ENCODE results near the gene CLCN6. TPM values are rescaled to one million over a fixed set of nuclear protein-coding genes. Genes with fewer than 3 reads are reported as not detected.

The CLCN6 gene
- total RNA-seq, 1 experiment from 2014 or later = 13.7 TPM

DNA sequence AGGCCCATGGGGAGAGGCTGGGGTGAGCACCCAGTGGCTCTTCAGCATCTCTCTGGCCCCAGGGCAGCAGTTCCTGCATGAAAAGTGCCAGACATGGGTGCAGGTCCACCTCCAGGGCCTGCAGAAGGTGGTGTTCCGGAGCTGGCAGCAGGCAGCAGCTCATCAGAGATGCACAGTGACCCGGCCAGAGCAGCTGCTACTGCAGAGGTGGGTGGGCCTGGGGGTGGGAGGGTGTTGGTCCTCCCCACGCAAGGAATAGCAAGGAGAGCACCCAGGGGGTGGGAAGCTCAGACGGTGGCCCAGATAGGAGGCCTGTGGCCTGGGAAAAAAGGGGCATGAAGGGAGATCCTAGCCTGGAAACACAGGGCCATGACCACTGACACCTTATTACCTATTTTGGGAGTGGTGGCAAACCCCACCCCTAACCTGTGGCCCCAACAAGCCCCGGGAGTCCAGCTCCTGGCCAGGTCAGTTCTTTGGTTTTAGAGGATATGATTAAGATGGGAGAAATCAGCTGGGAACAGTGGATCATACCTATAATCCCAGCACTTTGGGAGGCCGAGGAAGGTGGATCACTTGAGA lies 23.8 kb upstream of the CLCN6 start:
- CTCF ChIA-PET = no interaction called here
- intact Hi-C loops (cut with micrococcal nuclease) = no loop called here

More for the DNA sequence above, 23.8 kb upstream of the CLCN6 start:
- no peak overlapping the region for H3K4me3 ChIP-seq (replicated peaks in 1 of 2; ENCODE audit: low read depth in 1 of 2, low read length in 2 of 2)
- no peak overlapping the region for H2AFZ ChIP-seq (ENCODE audit: low read depth, low read length, poor library complexity, severe bottlenecking)
- no peaks in the 10 kb centered on the region for H3K79me2 ChIP-seq (ENCODE audit: insufficient read depth, low read length)
- no peaks in the 10 kb centered on the region for H3K9me2 ChIP-seq (ENCODE audit: insufficient read depth)
- BruUV-seq (replicated peaks) = no TSS peak
- RAD21 ChIA-PET (ENCODE audit: low non-redundant PET in 1 of 2, low total read pairs in 2 of 2, uncharacterized antibody in 2 of 2, unreplicated experiment in 2 of 2) = no interaction called here
- H3K9me3 ChIP-seq (ENCODE audit: control insufficient read depth in 1 of 2, insufficient read depth in 1 of 2, low read depth in 1 of 2, low read length in 2 of 2) = no peaks in the 10 kb centered on the region
- no peak overlapping the region for H3K4me2 ChIP-seq (ENCODE audit: low read length)
- DNase-seq (ENCODE audit: low read depth, low spot score) = no peak
- peaks cover 5 to 22% of the 10 kb centered on the region in 2 experiments; a peak in 3 of 4 replicates for H3K4me1 ChIP-seq (ENCODE audit: control insufficient read depth in 1 of 2, insufficient read depth in 2 of 2, low read length in 2 of 2)
- POLR2A ChIA-PET = interaction anchor here (1.1 kb wide), 1 partner anchor 126 kb away, joined by 5 read pairs; no protein-coding TSS in a partner anchor
- no peak for TF ChIP-seq SIN3A (IDR thresholded peaks at IDR 0.05; ENCODE audit: low read depth)
- TF ChIP-seq ATF3 (IDR thresholded peaks at IDR 0.05) = no peak
- TF ChIP-seq CEBPB (IDR thresholded peaks at IDR 0.05; ENCODE audit: low read depth) = no peak
- TF ChIP-seq, protein P1, sequence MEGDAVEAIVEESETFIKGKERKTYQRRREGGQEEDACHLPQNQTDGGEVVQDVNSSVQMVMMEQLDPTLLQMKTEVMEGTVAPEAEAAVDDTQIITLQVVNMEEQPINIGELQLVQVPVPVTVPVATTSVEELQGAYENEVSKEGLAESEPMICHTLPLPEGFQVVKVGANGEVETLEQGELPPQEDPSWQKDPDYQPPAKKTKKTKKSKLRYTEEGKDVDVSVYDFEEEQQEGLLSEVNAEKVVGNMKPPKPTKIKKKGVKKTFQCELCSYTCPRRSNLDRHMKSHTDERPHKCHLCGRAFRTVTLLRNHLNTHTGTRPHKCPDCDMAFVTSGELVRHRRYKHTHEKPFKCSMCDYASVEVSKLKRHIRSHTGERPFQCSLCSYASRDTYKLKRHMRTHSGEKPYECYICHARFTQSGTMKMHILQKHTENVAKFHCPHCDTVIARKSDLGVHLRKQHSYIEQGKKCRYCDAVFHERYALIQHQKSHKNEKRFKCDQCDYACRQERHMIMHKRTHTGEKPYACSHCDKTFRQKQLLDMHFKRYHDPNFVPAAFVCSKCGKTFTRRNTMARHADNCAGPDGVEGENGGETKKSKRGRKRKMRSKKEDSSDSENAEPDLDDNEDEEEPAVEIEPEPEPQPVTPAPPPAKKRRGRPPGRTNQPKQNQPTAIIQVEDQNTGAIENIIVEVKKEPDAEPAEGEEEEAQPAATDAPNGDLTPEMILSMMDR (IDR thresholded peaks at IDR 0.05 in 2 of 3, conservative IDR thresholded peaks at IDR 0.05 in 1 of 3; ENCODE audit: borderline replicate concordance in 1 of 3, insufficient read depth in 1 of 3, low read depth in 2 of 3, low read length in 2 of 3) = no peak
- no peak for TF ChIP-seq POLR2A (IDR thresholded peaks at IDR 0.05; ENCODE audit: borderline replicate concordance, extremely low read depth, insufficient read depth, insufficient read length)
- TF ChIP-seq POLR2AphosphoS5 (IDR thresholded peaks at IDR 0.05; ENCODE audit: low read depth, low read length) = no peak
- TF ChIP-seq EZH2phosphoT487 (IDR thresholded peaks at IDR 0.05; ENCODE audit: borderline replicate concordance) = no peak
- TF ChIP-seq SRF (IDR thresholded peaks at IDR 0.05; ENCODE audit: low read depth) = no peak
- no peak for TF ChIP-seq EZH2 (IDR thresholded peaks at IDR 0.05)
- TF ChIP-seq JUND (IDR thresholded peaks at IDR 0.05) = no peak
- no peak for TF ChIP-seq EGR1 (IDR thresholded peaks at IDR 0.05; ENCODE audit: low read depth)
- TF ChIP-seq ELF1 (IDR thresholded peaks at IDR 0.05; ENCODE audit: borderline replicate concordance, low read depth) = no peak
- TF ChIP-seq SP1 (IDR thresholded peaks at IDR 0.05; ENCODE audit: low read depth) = no peak
- TF ChIP-seq ZFX (IDR thresholded peaks at IDR 0.05) = no peak
- TF ChIP-seq, protein P2, sequence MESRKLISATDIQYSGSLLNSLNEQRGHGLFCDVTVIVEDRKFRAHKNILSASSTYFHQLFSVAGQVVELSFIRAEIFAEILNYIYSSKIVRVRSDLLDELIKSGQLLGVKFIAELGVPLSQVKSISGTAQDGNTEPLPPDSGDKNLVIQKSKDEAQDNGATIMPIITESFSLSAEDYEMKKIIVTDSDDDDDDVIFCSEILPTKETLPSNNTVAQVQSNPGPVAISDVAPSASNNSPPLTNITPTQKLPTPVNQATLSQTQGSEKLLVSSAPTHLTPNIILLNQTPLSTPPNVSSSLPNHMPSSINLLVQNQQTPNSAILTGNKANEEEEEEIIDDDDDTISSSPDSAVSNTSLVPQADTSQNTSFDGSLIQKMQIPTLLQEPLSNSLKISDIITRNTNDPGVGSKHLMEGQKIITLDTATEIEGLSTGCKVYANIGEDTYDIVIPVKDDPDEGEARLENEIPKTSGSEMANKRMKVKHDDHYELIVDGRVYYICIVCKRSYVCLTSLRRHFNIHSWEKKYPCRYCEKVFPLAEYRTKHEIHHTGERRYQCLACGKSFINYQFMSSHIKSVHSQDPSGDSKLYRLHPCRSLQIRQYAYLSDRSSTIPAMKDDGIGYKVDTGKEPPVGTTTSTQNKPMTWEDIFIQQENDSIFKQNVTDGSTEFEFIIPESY (IDR thresholded peaks at IDR 0.05; ENCODE audit: extremely low read depth, insufficient replicate concordance, low read length) = no peak
- H3K36me3 ChIP-seq (ENCODE audit: control insufficient read depth in 1 of 2, insufficient read depth in 2 of 2, low read length in 2 of 2) = no peaks in the 10 kb centered on the region
- H4K20me1 ChIP-seq (ENCODE audit: insufficient read depth) = no peaks in the 10 kb centered on the region
- no peak for ATAC-seq
- no peaks in the 10 kb centered on the region for H3K27me3 ChIP-seq (ENCODE audit: insufficient read depth, low read length)
- no peak overlapping the region for H3K9ac ChIP-seq (ENCODE audit: low read length)
- H3K27ac ChIP-seq (ENCODE audit: low read depth, low read length) = no peak overlapping the region

Data from HCT116 (cell line).